Caco-2 (cell line): ENCODE data around the gene PCDHGA3. TPM values are rescaled to one million over a fixed set of nuclear protein-coding genes. Genes with fewer than 3 reads are reported as not detected.

Source experiments
- BruUV-seq: library from RNA; stranded (reverse); fragments of 400-500 nt; replicated peaks from 2 replicates; lab custom pipeline; 2021; lab: Mats Ljungman, UMichigan
- CTCF ChIA-PET: fragments of 300-600 bp; sonication (Branson Sonifier 250); formaldehyde crosslinking; loops from one replicate; lab custom pipeline; 2022; ENCODE audit warnings: antibody characterized with exemption; lab: Charles Lee
- POLR2A ChIA-PET: fragments of 300-600 bp; sonication (Branson Sonifier 250); formaldehyde crosslinking; loops from one replicate; lab custom pipeline; 2022; ENCODE audit warnings: antibody characterized with exemption; lab: Charles Lee
- DNase-seq, 2 experiments: peaks; one replicate each; pipeline versions ENCODE4 v3.0.0 to v3.0.0-alpha.2; 2020 to 2022
- H3K27me3 ChIP-seq: replicated peaks from 2 replicates; pipeline ENCODE4 v1.6.0; 2011; ENCODE audit warnings: low read length; ENCODE audit not compliant: control insufficient read depth, insufficient read depth
- H3K36me3 ChIP-seq: 2 replicates; pipeline ENCODE4 v1.5.1; 2011; ENCODE audit warnings: low read length; ENCODE audit not compliant: control insufficient read depth, insufficient read depth
- H3K4me1 ChIP-seq: fragments of 250-450 bp; sonication (Bioruptor Pico); 2 replicates; pipeline ENCODE4 v1.5.1; 2020; ENCODE audit warnings: mild to moderate bottlenecking
- H3K4me3 ChIP-seq: 2 replicates; pipeline ENCODE4 v1.5.1; 2011; ENCODE audit warnings: low read depth, mild to moderate bottlenecking, control low read depth, low read length
- H3K9me3 ChIP-seq: fragments of 250-450 bp; sonication (Bioruptor Pico); 2 replicates; pipeline ENCODE4 v1.5.1; 2020; ENCODE audit warnings: mild to moderate bottlenecking, moderate library complexity
- H3K27ac Mint-ChIP-seq: one replicate; pipeline ENCODE4 v1.8.0; 2022; ENCODE audit warnings: mixed read lengths; ENCODE audit not compliant: unreplicated experiment
- H3K27me3 Mint-ChIP-seq: one replicate; pipeline ENCODE4 v1.8.0; 2022; ENCODE audit warnings: mixed read lengths; ENCODE audit not compliant: insufficient read depth, unreplicated experiment
- H3K36me3 Mint-ChIP-seq: one replicate; pipeline ENCODE4 v1.8.0; 2022; ENCODE audit warnings: mild to moderate bottlenecking, mixed read lengths; ENCODE audit not compliant: insufficient read depth, unreplicated experiment
- H3K4me1 Mint-ChIP-seq: one replicate; pipeline ENCODE4 v1.8.0; 2022; ENCODE audit warnings: low read depth, mixed read lengths; ENCODE audit not compliant: unreplicated experiment
- H3K4me3 Mint-ChIP-seq: one replicate; pipeline ENCODE4 v1.8.0; 2022; ENCODE audit warnings: mild to moderate bottlenecking, moderate library complexity, mixed read lengths; ENCODE audit not compliant: unreplicated experiment
- H3K9me3 Mint-ChIP-seq: one replicate; pipeline ENCODE4 v1.8.0; 2022; ENCODE audit warnings: mixed read lengths; ENCODE audit not compliant: unreplicated experiment
- intact Hi-C: fragments of 100-400 bp; cut with micrococcal nuclease; formaldehyde crosslinking; loops from one replicate; pipeline ENCODE4 v1.10.0; 2022; ENCODE audit not compliant: unreplicated experiment
- total RNA-seq: library from RNA; stranded (reverse); gene quantifications from 2 replicates; pipeline ENCODE4 v1.2.3, GENCODE V29; 2022
- TF ChIP-seq, protein P1 (sequence below), 2 experiments: fragments of 200-600 bp in 1 of 2; IDR thresholded peaks; 1 replicate in 1 of 2; 2 replicates in 1 of 2; pipeline versions ENCODE4 v1.5.1 to v1.8.0; 2011 to 2022; ENCODE audit warnings: antibody characterized with exemption in 1 of 2, control low read depth in 1 of 2, inconsistent platforms in 1 of 2, low read depth in 1 of 2, low read length in 1 of 2, mild to moderate bottlenecking in 1 of 2, moderate library complexity in 1 of 2; ENCODE audit not compliant: insufficient read depth in 1 of 2, severe bottlenecking in 1 of 2, unreplicated experiment in 1 of 2

Gene PCDHGA3
- total RNA-seq, 1 experiment from 2014 or later: 0.11 TPM

DNA sequence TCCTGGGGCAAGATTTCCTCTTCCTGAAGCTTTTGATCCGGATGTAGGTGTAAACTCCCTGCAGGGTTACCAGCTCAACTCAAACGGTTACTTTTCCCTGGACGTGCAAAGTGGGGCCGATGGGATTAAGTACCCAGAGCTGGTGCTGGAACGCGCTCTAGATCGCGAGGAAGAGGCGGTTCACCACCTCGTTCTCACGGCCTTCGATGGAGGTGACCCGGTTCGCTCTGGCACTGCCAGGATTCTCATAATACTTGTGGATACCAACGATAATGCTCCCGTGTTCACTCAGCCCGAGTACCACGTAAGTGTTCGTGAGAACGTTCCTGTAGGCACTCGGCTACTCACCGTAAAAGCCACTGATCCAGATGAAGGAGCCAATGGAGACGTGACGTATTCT, 12.0 kb downstream of the PCDHGA3 start:
- TF ChIP-seq, protein P1, sequence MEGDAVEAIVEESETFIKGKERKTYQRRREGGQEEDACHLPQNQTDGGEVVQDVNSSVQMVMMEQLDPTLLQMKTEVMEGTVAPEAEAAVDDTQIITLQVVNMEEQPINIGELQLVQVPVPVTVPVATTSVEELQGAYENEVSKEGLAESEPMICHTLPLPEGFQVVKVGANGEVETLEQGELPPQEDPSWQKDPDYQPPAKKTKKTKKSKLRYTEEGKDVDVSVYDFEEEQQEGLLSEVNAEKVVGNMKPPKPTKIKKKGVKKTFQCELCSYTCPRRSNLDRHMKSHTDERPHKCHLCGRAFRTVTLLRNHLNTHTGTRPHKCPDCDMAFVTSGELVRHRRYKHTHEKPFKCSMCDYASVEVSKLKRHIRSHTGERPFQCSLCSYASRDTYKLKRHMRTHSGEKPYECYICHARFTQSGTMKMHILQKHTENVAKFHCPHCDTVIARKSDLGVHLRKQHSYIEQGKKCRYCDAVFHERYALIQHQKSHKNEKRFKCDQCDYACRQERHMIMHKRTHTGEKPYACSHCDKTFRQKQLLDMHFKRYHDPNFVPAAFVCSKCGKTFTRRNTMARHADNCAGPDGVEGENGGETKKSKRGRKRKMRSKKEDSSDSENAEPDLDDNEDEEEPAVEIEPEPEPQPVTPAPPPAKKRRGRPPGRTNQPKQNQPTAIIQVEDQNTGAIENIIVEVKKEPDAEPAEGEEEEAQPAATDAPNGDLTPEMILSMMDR (IDR thresholded peaks at IDR 0.05; ENCODE audit: insufficient read depth in 1 of 2, low read depth in 1 of 2, low read length in 1 of 2, severe bottlenecking in 1 of 2, unreplicated experiment in 1 of 2): no peak
- POLR2A ChIA-PET: no interaction called here
- H3K9me3 ChIP-seq: no peaks in the 10 kb centered on the region; the same call in 1 of the 2 replicates
- no peak overlapping the region for H3K4me3 ChIP-seq
- H3K36me3 ChIP-seq: no peaks in the 10 kb centered on the region
- CTCF ChIA-PET: no interaction called here
- no peaks in the 10 kb centered on the region for H3K27me3 ChIP-seq
- intact Hi-C loops: no loop called here
- no TSS peak for BruUV-seq
- no peak for DNase-seq
- H3K4me1 Mint-ChIP-seq: no peaks in the 10 kb centered on the region
- no peaks in the 10 kb centered on the region for H3K36me3 Mint-ChIP-seq
- no peaks in the 10 kb centered on the region for H3K27me3 Mint-ChIP-seq
- H3K4me3 Mint-ChIP-seq: no peak overlapping the region
- H3K9me3 Mint-ChIP-seq: peaks cover 11% of the 10 kb centered on the region
- no peak overlapping the region for H3K27ac Mint-ChIP-seq
- no peaks in the 10 kb centered on the region for H3K4me1 ChIP-seq

DNA sequence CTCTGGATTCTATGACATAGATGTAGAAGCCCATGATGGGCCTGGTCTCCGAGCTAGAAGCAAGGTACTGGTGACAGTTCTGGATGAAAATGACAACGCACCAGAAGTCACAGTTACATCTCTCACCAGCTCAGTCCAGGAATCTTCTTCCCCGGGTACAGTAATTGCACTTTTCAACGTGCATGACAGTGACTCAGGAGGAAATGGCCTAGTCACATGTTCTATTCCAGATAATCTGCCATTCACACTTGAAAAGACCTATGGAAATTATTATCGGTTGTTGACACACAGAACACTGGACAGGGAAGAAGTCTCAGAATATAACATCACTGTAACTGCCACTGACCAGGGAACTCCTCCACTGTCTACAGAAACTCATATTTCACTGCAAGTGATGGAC, 12.5 kb downstream of the PCDHGA3 start:
- POLR2A ChIA-PET: no interaction called here

DNA sequence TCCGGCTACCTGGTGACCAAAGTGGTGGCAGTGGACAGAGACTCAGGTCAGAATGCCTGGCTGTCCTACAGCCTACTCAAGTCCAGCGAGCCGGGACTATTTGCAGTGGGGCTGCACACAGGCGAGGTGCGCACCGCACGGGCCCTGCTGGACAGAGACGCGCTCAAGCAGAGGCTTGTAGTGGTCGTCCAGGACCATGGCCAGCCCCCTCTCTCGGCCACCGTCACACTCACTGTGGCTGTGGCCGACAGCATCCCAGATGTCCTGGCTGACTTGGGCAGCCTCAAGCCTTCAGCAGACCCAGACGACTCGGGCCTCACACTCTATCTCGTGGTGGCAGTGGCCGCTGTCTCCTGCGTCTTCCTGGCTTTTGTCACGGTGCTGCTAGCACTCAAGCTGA, 13.3 kb downstream of the PCDHGA3 start:
- H3K9me3 ChIP-seq: no peaks in the 10 kb centered on the region; the same call in 1 of the 2 replicates
- H3K4me3 ChIP-seq: no peak overlapping the region
- TF ChIP-seq, protein P1 (IDR thresholded peaks at IDR 0.05; ENCODE audit: insufficient read depth in 1 of 2, low read depth in 1 of 2, low read length in 1 of 2, severe bottlenecking in 1 of 2, unreplicated experiment in 1 of 2): no peak
- Mint-ChIP-seq H3K9me3 (peaks cover 10% of the 10 kb centered on the region), H3K4me3 (no peak overlapping the region), H3K36me3 (no peaks in the 10 kb centered on the region), H3K4me1 (no peaks in the 10 kb centered on the region), H3K27ac (no peak overlapping the region), H3K27me3 (no peaks in the 10 kb centered on the region)
- POLR2A ChIA-PET: no interaction called here
- CTCF ChIA-PET: no interaction called here
- no peaks in the 10 kb centered on the region for H3K27me3 ChIP-seq
- no TSS peak for BruUV-seq
- no peaks in the 10 kb centered on the region for H3K4me1 ChIP-seq
- intact Hi-C loops: no loop called here
- DNase-seq: no peak
- no peaks in the 10 kb centered on the region for H3K36me3 ChIP-seq

More for the DNA sequence above, 12.5 kb downstream of the PCDHGA3 start:
- Histone ChIP-seq H3K4me1 (no peaks in the 10 kb centered on the region), H3K27me3 (no peaks in the 10 kb centered on the region), H3K9me3 (no peaks in the 10 kb centered on the region; the same call in 1 of the 2 replicates), H3K4me3 (no peak overlapping the region), H3K36me3 (no peaks in the 10 kb centered on the region)
- TF ChIP-seq, protein P1 (IDR thresholded peaks at IDR 0.05; ENCODE audit: insufficient read depth in 1 of 2, low read depth in 1 of 2, low read length in 1 of 2, severe bottlenecking in 1 of 2, unreplicated experiment in 1 of 2): no peak
- H3K4me3 Mint-ChIP-seq: no peak overlapping the region
- no peaks in the 10 kb centered on the region for H3K27me3 Mint-ChIP-seq
- intact Hi-C loops: no loop called here
- H3K4me1 Mint-ChIP-seq: no peaks in the 10 kb centered on the region
- no peak for DNase-seq
- CTCF ChIA-PET: no interaction called here
- H3K36me3 Mint-ChIP-seq: no peaks in the 10 kb centered on the region
- BruUV-seq: no TSS peak
- H3K27ac Mint-ChIP-seq: no peak overlapping the region
- H3K9me3 Mint-ChIP-seq: peaks cover 10% of the 10 kb centered on the region
